Measurements from ENCODE around the gene SLC22A23.

SLC22A23 gene

GRCh38 chr6:3324262-3324942 is 132.4 kb downstream of the SLC22A23 start:
- no peak for DNase-seq (ENCODE audit: low read depth, low spot score)
- no peaks in the 10 kb centered on the region for H3K36me3 ChIP-seq (ENCODE audit: insufficient read depth, low read length)
- no peak overlapping the region for H3K9ac ChIP-seq (ENCODE audit: insufficient read length)
- H3K27ac ChIP-seq: no peak overlapping the region
- no peaks in the 10 kb centered on the region for H3K9me3 ChIP-seq (ENCODE audit: low read depth, low read length)
- no peak overlapping the region for H3K4me3 ChIP-seq
- TF ChIP-seq EZH2 (IDR thresholded peaks at IDR 0.05) (no peak), FOXP2 (optimal IDR thresholded peaks at IDR 0.05; ENCODE audit: control extremely low read depth, extremely low read length, insufficient read depth) (no peak), POLR2AphosphoS5 (IDR thresholded peaks at IDR 0.05; ENCODE audit: borderline replicate concordance, low read depth, low read length) (no peak)

GRCh38 chr6:3323696-3324261 is 133.1 kb downstream of the SLC22A23 start:
- H3K9ac ChIP-seq (ENCODE audit: insufficient read length): no peak overlapping the region
- no peak for TF ChIP-seq FOXP2 (optimal IDR thresholded peaks at IDR 0.05; ENCODE audit: control extremely low read depth, extremely low read length, insufficient read depth)
- TF ChIP-seq EZH2 (IDR thresholded peaks at IDR 0.05): no peak
- no peak for TF ChIP-seq POLR2AphosphoS5 (IDR thresholded peaks at IDR 0.05; ENCODE audit: borderline replicate concordance, low read depth, low read length)
- no peak for DNase-seq (ENCODE audit: low read depth, low spot score)
- H3K36me3 ChIP-seq (ENCODE audit: insufficient read depth, low read length): no peaks in the 10 kb centered on the region
- no peak overlapping the region for H3K4me3 ChIP-seq
- H3K9me3 ChIP-seq (ENCODE audit: low read depth, low read length): no peaks in the 10 kb centered on the region
- no peak overlapping the region for H3K27ac ChIP-seq

GRCh38 chr6:3323148-3323547 is 133.7 kb downstream of the SLC22A23 start:
- H3K36me3 ChIP-seq (ENCODE audit: insufficient read depth, low read length): no peaks in the 10 kb centered on the region
- DNase-seq (ENCODE audit: low read depth, low spot score): no peak
- no peak overlapping the region for H3K4me3 ChIP-seq
- TF ChIP-seq FOXP2 (optimal IDR thresholded peaks at IDR 0.05; ENCODE audit: control extremely low read depth, extremely low read length, insufficient read depth): no peak
- TF ChIP-seq EZH2 (IDR thresholded peaks at IDR 0.05): no peak
- no peak for TF ChIP-seq POLR2AphosphoS5 (IDR thresholded peaks at IDR 0.05; ENCODE audit: borderline replicate concordance, low read depth, low read length)
- H3K9me3 ChIP-seq (ENCODE audit: low read depth, low read length): no peaks in the 10 kb centered on the region
- no peak overlapping the region for H3K27ac ChIP-seq
- no peak overlapping the region for H3K9ac ChIP-seq (ENCODE audit: insufficient read length)

- Histone ChIP-seq H3K4me3 (no peak overlapping the region), H3K9ac (ENCODE audit: insufficient read length) (no peak overlapping the region), H3K9me3 (ENCODE audit: low read depth, low read length) (no peaks in the 10 kb centered on the region), H3K36me3 (ENCODE audit: insufficient read depth, low read length) (no peaks in the 10 kb centered on the region), H3K27ac (no peak overlapping the region)
- TF ChIP-seq EZH2 (IDR thresholded peaks at IDR 0.05) (no peak), POLR2AphosphoS5 (IDR thresholded peaks at IDR 0.05; ENCODE audit: borderline replicate concordance, low read depth, low read length) (no peak), FOXP2 (optimal IDR thresholded peaks at IDR 0.05; ENCODE audit: control extremely low read depth, extremely low read length, insufficient read depth) (no peak)
- no peak for DNase-seq (ENCODE audit: low read depth, low spot score)
These were observed 134.4 kb downstream of the SLC22A23 start for GRCh38 chr6:3322366-3322890.

GRCh38 chr6:3321875-3322274 is 135.0 kb downstream of the SLC22A23 start:
- TF ChIP-seq POLR2AphosphoS5 (IDR thresholded peaks at IDR 0.05; ENCODE audit: borderline replicate concordance, low read depth, low read length) (no peak), FOXP2 (optimal IDR thresholded peaks at IDR 0.05; ENCODE audit: control extremely low read depth, extremely low read length, insufficient read depth) (no peak), EZH2 (IDR thresholded peaks at IDR 0.05) (no peak)
- no peaks in the 10 kb centered on the region for H3K36me3 ChIP-seq (ENCODE audit: insufficient read depth, low read length)
- H3K27ac ChIP-seq: no peak overlapping the region
- DNase-seq (ENCODE audit: low read depth, low spot score): no peak
- no peak overlapping the region for H3K4me3 ChIP-seq
- no peak overlapping the region for H3K9ac ChIP-seq (ENCODE audit: insufficient read length)
- H3K9me3 ChIP-seq (ENCODE audit: low read depth, low read length): no peaks in the 10 kb centered on the region

GRCh38 chr6:3321042-3321441 is 135.8 kb downstream of the SLC22A23 start:
- H3K27ac ChIP-seq: no peak overlapping the region
- H3K36me3 ChIP-seq (ENCODE audit: insufficient read depth, low read length): no peaks in the 10 kb centered on the region
- H3K4me3 ChIP-seq: no peak overlapping the region
- DNase-seq (ENCODE audit: low read depth, low spot score): no peak
- TF ChIP-seq FOXP2 (optimal IDR thresholded peaks at IDR 0.05; ENCODE audit: control extremely low read depth, extremely low read length, insufficient read depth): no peak
- TF ChIP-seq POLR2AphosphoS5 (IDR thresholded peaks at IDR 0.05; ENCODE audit: borderline replicate concordance, low read depth, low read length): no peak
- no peak for TF ChIP-seq EZH2 (IDR thresholded peaks at IDR 0.05)
- no peak overlapping the region for H3K9ac ChIP-seq (ENCODE audit: insufficient read length)
- no peaks in the 10 kb centered on the region for H3K9me3 ChIP-seq (ENCODE audit: low read depth, low read length)

- no peak overlapping the region for H3K4me3 ChIP-seq
- H3K9me3 ChIP-seq (ENCODE audit: low read depth, low read length): no peaks in the 10 kb centered on the region
- TF ChIP-seq FOXP2 (optimal IDR thresholded peaks at IDR 0.05; ENCODE audit: control extremely low read depth, extremely low read length, insufficient read depth) (no peak), POLR2AphosphoS5 (IDR thresholded peaks at IDR 0.05; ENCODE audit: borderline replicate concordance, low read depth, low read length) (no peak), EZH2 (IDR thresholded peaks at IDR 0.05) (no peak)
- no peak overlapping the region for H3K9ac ChIP-seq (ENCODE audit: insufficient read length)
- no peak overlapping the region for H3K27ac ChIP-seq
- no peaks in the 10 kb centered on the region for H3K36me3 ChIP-seq (ENCODE audit: insufficient read depth, low read length)
- no peak for DNase-seq (ENCODE audit: low read depth, low spot score)
These were observed 136.5 kb downstream of the SLC22A23 start for GRCh38 chr6:3320238-3320811.

- no peak for DNase-seq (ENCODE audit: low read depth, low spot score)
- H3K9ac ChIP-seq (ENCODE audit: insufficient read length): no peak overlapping the region
- TF ChIP-seq FOXP2 (optimal IDR thresholded peaks at IDR 0.05; ENCODE audit: control extremely low read depth, extremely low read length, insufficient read depth) (no peak), EZH2 (IDR thresholded peaks at IDR 0.05) (no peak), POLR2AphosphoS5 (IDR thresholded peaks at IDR 0.05; ENCODE audit: borderline replicate concordance, low read depth, low read length) (no peak)
- no peaks in the 10 kb centered on the region for H3K36me3 ChIP-seq (ENCODE audit: insufficient read depth, low read length)
- no peaks in the 10 kb centered on the region for H3K9me3 ChIP-seq (ENCODE audit: low read depth, low read length)
- H3K27ac ChIP-seq: no peak overlapping the region
- no peak overlapping the region for H3K4me3 ChIP-seq
These were observed 137.1 kb downstream of the SLC22A23 start for GRCh38 chr6:3319610-3320200.

All from SK-N-MC (cell line).